ENCODE results near the gene ZBTB20. TPM values are rescaled to one million over a fixed set of nuclear protein-coding genes. Genes with fewer than 3 reads are reported as not detected.

ZBTB20 gene
- total and polyA plus RNA-seq, 10 of the 15 experiments (the other 5 are each of a cell fraction or from before 2014, with no cell fraction given): 0.20 to 5.5 (median 2.2) TPM

DNA sequence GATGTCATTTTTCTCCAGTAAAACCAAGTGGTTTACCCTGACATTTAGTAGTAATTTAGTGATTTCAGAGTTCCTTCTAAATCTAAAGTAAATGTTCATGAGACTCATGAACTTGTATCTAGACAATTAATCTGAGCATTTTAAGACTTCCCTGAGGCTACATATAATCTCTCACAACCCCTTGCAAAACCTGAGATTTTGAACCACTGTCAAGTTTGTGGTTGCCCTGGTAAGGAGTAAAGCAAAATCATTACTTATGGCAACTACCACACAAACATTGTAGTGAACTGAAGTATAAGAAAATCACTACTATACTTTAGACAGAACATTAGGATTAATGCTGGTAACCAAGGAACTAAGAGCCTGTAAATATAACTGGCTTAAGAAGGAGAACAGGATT is 483.1 kb downstream of the ZBTB20 start:
- Histone ChIP-seq H3K4me3 (no peak overlapping the region), H3K36me3 (ENCODE audit: control insufficient read depth in 2 of 2, insufficient read depth in 2 of 2, low read length in 1 of 2) (no peaks in the 10 kb centered on the region), H3K4me2 (ENCODE audit: control insufficient read depth, insufficient read depth) (no peak overlapping the region), H3K79me2 (ENCODE audit: control insufficient read depth, insufficient read depth, low read length) (no peaks in the 10 kb centered on the region), H3K9me3 (replicated peaks; ENCODE audit: control insufficient read depth, insufficient read depth, low read length) (no peaks in the 10 kb centered on the region), H3K4me1 (ENCODE audit: control insufficient read depth, insufficient read depth, low read length) (no peaks in the 10 kb centered on the region), H3K27ac (ENCODE audit: control insufficient read depth, insufficient read depth) (no peak overlapping the region), H3K9ac (ENCODE audit: control insufficient read depth, insufficient read depth, low read length) (no peak overlapping the region), H4K20me1 (ENCODE audit: control insufficient read depth, insufficient read depth) (no peaks in the 10 kb centered on the region), H3K27me3 (replicated peaks in 1 of 2; ENCODE audit: control insufficient read depth in 2 of 2, insufficient read depth in 2 of 2, low read length in 1 of 2) (no peaks in the 10 kb centered on the region), H2AFZ (ENCODE audit: control insufficient read depth, low read depth, low read length) (no peak overlapping the region)
- in situ Hi-C loops (cut with MboI): no loop called here
- BruUV-seq (replicated peaks): no TSS peak
- POLR2A ChIA-PET: no interaction called here
- SMC1A ChIA-PET (ENCODE audit: uncharacterized antibody, unreplicated experiment): no interaction called here
- no peak for FAIRE-seq
- intact Hi-C loops (cut with micrococcal nuclease; ENCODE audit: unreplicated experiment): no loop called here
- no peak for DNase-seq (ENCODE audit: low read depth, low spot score)
- no peak for ATAC-seq
- TF ChIP-seq ZNF207 (IDR thresholded peaks at IDR 0.05; ENCODE audit: borderline replicate concordance) (no peak), TCF12 (IDR thresholded peaks at IDR 0.05; ENCODE audit: low read depth, low read length) (no peak), NFIC (IDR thresholded peaks at IDR 0.05; ENCODE audit: low read depth, low read length) (no peak), ZZZ3 (IDR thresholded peaks at IDR 0.05; ENCODE audit: control insufficient read depth, insufficient read length, low read depth) (no peak), SPI1 (IDR thresholded peaks at IDR 0.05; ENCODE audit: borderline replicate concordance, insufficient read depth, low read depth, low read length) (no peak), SIN3A (IDR thresholded peaks at IDR 0.05; ENCODE audit: low read depth, low read length) (no peak), TCF3 (IDR thresholded peaks at IDR 0.05; ENCODE audit: borderline replicate concordance, insufficient read depth, low read depth, low read length) (no peak), MYC (IDR thresholded peaks at IDR 0.05; ENCODE audit: insufficient read depth, insufficient read length, insufficient replicate concordance, low read length, severe bottlenecking) (no peak), ZBTB4 (CRISPR knock-in tag; IDR thresholded peaks at IDR 0.05) (no peak), STAT1 (conservative IDR thresholded peaks at IDR 0.05) (no peak)
- TF ChIP-seq, protein P1, sequence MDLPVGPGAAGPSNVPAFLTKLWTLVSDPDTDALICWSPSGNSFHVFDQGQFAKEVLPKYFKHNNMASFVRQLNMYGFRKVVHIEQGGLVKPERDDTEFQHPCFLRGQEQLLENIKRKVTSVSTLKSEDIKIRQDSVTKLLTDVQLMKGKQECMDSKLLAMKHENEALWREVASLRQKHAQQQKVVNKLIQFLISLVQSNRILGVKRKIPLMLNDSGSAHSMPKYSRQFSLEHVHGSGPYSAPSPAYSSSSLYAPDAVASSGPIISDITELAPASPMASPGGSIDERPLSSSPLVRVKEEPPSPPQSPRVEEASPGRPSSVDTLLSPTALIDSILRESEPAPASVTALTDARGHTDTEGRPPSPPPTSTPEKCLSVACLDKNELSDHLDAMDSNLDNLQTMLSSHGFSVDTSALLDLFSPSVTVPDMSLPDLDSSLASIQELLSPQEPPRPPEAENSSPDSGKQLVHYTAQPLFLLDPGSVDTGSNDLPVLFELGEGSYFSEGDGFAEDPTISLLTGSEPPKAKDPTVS (IDR thresholded peaks at IDR 0.05; ENCODE audit: low read depth, low read length): no peak
- TF ChIP-seq, protein P2, sequence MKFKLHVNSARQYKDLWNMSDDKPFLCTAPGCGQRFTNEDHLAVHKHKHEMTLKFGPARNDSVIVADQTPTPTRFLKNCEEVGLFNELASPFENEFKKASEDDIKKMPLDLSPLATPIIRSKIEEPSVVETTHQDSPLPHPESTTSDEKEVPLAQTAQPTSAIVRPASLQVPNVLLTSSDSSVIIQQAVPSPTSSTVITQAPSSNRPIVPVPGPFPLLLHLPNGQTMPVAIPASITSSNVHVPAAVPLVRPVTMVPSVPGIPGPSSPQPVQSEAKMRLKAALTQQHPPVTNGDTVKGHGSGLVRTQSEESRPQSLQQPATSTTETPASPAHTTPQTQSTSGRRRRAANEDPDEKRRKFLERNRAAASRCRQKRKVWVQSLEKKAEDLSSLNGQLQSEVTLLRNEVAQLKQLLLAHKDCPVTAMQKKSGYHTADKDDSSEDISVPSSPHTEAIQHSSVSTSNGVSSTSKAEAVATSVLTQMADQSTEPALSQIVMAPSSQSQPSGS (IDR thresholded peaks at IDR 0.05; ENCODE audit: low read length): no peak
- CTCF ChIA-PET: no interaction called here
- RAD21 ChIA-PET (ENCODE audit: unreplicated experiment): no interaction called here
